Measurements from ENCODE around the gene HBP1. TPM values are rescaled to one million over a fixed set of nuclear protein-coding genes. Genes with fewer than 3 reads are reported as not detected.

HBP1 gene
- total and polyA plus RNA-seq, 11 donors: 21.4 to 98.4 (median 58.1) TPM

DNA sequence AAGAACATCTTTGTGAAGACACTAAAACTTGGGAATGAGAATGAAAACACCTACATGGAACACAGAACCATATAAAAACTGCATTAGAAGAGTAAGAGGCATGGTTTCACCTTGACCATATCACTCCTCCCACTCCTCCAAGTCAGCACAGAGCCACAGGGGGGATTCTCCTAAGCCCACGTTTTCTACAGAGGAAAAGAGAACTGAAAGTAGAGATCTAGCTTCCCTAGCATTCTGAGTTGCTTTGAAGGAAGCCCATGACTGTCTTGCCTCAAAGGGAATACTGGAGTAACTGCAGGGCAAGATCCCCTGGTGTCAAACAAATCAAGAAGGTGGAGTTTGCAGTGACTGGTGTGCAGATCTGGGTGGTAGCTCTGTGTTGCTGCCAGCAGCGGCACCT, 43.9 kb downstream of the HBP1 start:
- Histone ChIP-seq H3K9me3 (peaks cover 0 to 30% (median 2%) of the 10 kb centered on the region in 12 donors), H3K4me1 (peaks cover 0 to 28% (median 12%) of the 10 kb centered on the region in 12 donors), H3K4me3 (no peak overlapping the region), H3K27ac (peak overlapping the region in 5 of 12 donors; percentile 5 to 47 (median 31)), H3K27me3 (no peaks in the 10 kb centered on the region), H3K36me3 (peaks cover 0 to 22% (median 7%) of the 10 kb centered on the region in 9 donors)
- DNase-seq (no peak), ATAC-seq (no peak)
- intact Hi-C loops (cut with DNase I): loop anchor here in 1 of 10 donors (5.0 kb wide), 1 partner anchor 70 kb away; no protein-coding TSS in a partner anchor
- TF ChIP-seq POLR2A (IDR thresholded peaks at IDR 0.05): no peak
- TF ChIP-seq, protein P1, sequence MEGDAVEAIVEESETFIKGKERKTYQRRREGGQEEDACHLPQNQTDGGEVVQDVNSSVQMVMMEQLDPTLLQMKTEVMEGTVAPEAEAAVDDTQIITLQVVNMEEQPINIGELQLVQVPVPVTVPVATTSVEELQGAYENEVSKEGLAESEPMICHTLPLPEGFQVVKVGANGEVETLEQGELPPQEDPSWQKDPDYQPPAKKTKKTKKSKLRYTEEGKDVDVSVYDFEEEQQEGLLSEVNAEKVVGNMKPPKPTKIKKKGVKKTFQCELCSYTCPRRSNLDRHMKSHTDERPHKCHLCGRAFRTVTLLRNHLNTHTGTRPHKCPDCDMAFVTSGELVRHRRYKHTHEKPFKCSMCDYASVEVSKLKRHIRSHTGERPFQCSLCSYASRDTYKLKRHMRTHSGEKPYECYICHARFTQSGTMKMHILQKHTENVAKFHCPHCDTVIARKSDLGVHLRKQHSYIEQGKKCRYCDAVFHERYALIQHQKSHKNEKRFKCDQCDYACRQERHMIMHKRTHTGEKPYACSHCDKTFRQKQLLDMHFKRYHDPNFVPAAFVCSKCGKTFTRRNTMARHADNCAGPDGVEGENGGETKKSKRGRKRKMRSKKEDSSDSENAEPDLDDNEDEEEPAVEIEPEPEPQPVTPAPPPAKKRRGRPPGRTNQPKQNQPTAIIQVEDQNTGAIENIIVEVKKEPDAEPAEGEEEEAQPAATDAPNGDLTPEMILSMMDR (IDR thresholded peaks at IDR 0.05): no peak
- 82 to 94% (median 87%) methylated on average over 2 of the region's 2 CpGs for WGBS, 4 donors

DNA sequence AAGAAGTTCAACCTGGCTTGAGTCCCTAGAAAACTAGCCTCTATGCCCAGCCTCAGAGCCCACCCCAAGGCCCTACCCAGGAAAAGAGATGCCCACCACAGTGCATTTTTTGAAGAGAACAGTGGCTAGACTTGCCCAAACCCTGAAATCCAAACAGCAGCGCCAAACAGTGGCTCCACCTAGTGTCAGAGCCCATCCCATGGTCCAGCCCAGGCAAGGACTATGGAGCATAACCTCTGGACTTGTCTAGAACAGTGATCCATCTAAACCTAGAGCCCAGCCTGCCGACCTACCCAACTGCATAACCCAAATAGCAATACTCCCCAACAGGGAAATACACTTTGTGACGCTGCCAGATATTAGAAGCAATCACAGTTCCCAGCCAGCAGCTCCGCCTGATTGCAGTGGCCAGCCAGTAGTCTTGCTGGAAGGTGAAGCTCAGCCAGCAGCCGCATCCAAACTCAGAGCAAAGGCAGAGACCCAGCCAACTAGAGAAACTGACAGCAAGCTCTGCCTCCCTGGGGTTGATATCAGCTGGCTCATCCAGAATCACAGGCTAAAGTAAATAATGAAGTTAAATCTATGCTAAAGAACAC, 44.5 kb downstream of the HBP1 start:
- DNase-seq (peak; percentile 22 to 73 (median 58)), ATAC-seq (peak; percentile 35 to 81 (median 73))
- peak overlapping the region in 6 of 12 donors; percentile 5 to 49 (median 32) for H3K27ac ChIP-seq
- intact Hi-C loops (cut with DNase I): loop anchor here in 1 of 10 donors (5.0 kb wide), 1 partner anchor 69 kb away; no protein-coding TSS in a partner anchor
- H3K27me3 ChIP-seq: no peaks in the 10 kb centered on the region
- H3K4me3 ChIP-seq: no peak overlapping the region
- H3K9me3 ChIP-seq: peaks cover 0 to 30% (median 2%) of the 10 kb centered on the region in 12 donors
- peaks cover 0 to 22% (median 7%) of the 10 kb centered on the region in 9 donors for H3K36me3 ChIP-seq
- peaks cover 0 to 22% (median 8%) of the 10 kb centered on the region in 12 donors for H3K4me1 ChIP-seq
- TF ChIP-seq, protein P1 (IDR thresholded peaks at IDR 0.05): peak in 1 of 12 donors; percentile 4
- no peak for TF ChIP-seq POLR2A (IDR thresholded peaks at IDR 0.05)
- WGBS, 4 donors: 51 to 68% (median 60%) methylated on average over 5 of the region's 5 CpGs

DNA sequence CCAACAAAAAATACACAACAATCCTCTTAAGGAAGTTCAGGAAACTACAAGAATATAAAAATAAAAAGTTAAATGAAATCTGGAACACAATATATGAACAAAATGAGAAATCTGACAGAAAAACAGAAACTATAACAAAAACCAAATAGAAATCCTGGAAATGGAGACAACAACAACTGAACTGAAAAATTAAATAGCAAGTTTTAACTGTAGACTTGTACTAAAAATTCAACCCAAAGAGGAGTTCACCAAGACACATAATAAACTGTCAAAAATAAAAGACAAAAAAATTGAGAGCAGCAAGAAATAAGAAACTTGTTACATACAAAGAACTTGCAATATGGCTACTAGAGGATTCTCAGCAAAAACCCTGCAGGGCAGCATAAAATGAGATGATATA, 45.1 kb downstream of the HBP1 start:
- intact Hi-C loops (cut with DNase I): loop anchor here in 1 of 10 donors (5.0 kb wide), 1 partner anchor 68 kb away; no protein-coding TSS in a partner anchor
- peak overlapping the region in 2 of 12 donors; percentile 15 to 47 for H3K27ac ChIP-seq
- TF ChIP-seq POLR2A (IDR thresholded peaks at IDR 0.05): no peak
- TF ChIP-seq, protein P1 (IDR thresholded peaks at IDR 0.05): no peak

DNA sequence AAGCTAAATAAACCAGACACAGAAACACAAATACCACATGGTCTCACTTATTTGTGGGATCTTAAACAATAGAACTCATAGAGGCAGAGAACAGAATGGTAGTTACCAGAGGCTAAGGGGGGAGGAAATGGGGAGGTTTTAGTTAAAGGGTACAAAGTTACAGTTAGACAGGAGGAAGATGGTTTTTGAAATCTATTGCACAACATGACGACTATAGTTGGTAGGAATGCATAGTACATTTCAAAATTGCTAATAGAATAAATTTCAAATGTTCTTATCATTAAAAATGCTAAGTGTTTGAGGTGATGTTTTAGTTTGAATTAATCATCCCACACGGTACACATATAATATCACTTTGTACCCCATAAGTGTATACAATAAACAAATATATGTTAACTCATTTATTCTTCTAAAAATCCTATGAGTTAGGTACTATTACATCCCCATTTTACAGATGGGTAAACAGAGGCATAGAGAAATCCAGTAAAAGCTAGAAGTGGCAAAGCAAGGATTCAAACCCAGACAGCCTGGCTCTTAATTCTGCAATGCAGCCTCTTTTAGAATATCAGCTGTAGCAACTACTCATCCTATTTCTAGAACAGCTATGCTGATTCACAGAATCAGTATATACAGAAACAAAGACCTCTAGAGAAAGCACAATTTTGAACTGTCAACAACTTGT, 50.9 kb downstream of the HBP1 start:
- intact Hi-C loops (cut with DNase I): loop anchor here in 4 of 10 donors (5.0 to 10.0 kb wide), 4 partner anchors 63 to 243 kb away; no protein-coding TSS in a partner anchor
- 90 to 94% (median 92%) methylated on average over 2 of the region's 2 CpGs for WGBS, 4 donors
- Histone ChIP-seq H3K9me3 (peaks cover 0 to 17% (median 0%) of the 10 kb centered on the region in 12 donors), H3K4me3 (no peak overlapping the region), H3K36me3 (peaks cover 0 to 4% (median 0%) of the 10 kb centered on the region in 9 donors), H3K4me1 (peaks cover 0 to 34% (median 2%) of the 10 kb centered on the region in 12 donors), H3K27me3 (no peaks in the 10 kb centered on the region), H3K27ac (peak overlapping the region; percentile 32 to 93 (median 78))
- no peak for DNase-seq
- no peak for TF ChIP-seq POLR2A (IDR thresholded peaks at IDR 0.05)
- TF ChIP-seq, protein P1 (IDR thresholded peaks at IDR 0.05): no peak
- ATAC-seq: no peak

More for the DNA sequence above, 45.1 kb downstream of the HBP1 start:
- Histone ChIP-seq H3K4me3 (no peak overlapping the region), H3K27me3 (no peaks in the 10 kb centered on the region), H3K4me1 (peaks cover 0 to 16% (median 3%) of the 10 kb centered on the region in 12 donors), H3K9me3 (peaks cover 0 to 30% (median 2%) of the 10 kb centered on the region in 12 donors), H3K36me3 (peaks cover 0 to 21% (median 7%) of the 10 kb centered on the region in 9 donors)
- no peak for ATAC-seq
- DNase-seq: no peak

All from heart left ventricle (tissue), 16 donors.